ENCODE data around the gene AKR7A3. TPM values are rescaled to one million over a fixed set of nuclear protein-coding genes. Genes with fewer than 3 reads are reported as not detected.

Gene AKR7A3
- total RNA-seq, 2 donors from 2014 or later: 2.6 to 6.7 TPM

DNA sequence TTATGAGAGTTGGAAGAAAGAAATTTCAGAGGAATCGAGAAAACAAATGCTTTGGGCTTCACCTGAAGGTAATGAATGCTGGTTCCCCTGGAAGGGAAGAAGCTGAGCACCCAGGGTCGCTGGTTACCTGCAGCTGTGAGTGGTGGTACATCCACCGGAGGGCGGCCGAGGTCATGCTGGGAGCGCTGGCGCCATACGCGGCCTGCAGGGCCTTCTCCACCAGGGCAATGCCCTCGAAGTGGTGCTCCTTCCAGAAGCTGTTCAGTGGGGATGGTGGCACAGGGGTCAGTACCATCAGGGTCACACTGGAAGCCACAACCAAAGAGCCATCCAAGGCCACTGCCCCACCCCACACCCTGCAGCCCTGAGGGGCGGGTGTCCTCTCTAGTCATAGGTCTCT lies 20.1 kb downstream of the AKR7A3 start:
- H3K36me3 ChIP-seq: no peaks in the 10 kb centered on the region
- TF ChIP-seq, protein P1, sequence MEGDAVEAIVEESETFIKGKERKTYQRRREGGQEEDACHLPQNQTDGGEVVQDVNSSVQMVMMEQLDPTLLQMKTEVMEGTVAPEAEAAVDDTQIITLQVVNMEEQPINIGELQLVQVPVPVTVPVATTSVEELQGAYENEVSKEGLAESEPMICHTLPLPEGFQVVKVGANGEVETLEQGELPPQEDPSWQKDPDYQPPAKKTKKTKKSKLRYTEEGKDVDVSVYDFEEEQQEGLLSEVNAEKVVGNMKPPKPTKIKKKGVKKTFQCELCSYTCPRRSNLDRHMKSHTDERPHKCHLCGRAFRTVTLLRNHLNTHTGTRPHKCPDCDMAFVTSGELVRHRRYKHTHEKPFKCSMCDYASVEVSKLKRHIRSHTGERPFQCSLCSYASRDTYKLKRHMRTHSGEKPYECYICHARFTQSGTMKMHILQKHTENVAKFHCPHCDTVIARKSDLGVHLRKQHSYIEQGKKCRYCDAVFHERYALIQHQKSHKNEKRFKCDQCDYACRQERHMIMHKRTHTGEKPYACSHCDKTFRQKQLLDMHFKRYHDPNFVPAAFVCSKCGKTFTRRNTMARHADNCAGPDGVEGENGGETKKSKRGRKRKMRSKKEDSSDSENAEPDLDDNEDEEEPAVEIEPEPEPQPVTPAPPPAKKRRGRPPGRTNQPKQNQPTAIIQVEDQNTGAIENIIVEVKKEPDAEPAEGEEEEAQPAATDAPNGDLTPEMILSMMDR (IDR thresholded peaks at IDR 0.05): no peak
- no peak overlapping the region for H3K4me3 ChIP-seq
- H3K27me3 ChIP-seq (replicated peaks; ENCODE audit: insufficient read depth): no peaks in the 10 kb centered on the region
- WGBS: 81% methylated on average over 11 of the region's 11 CpGs
- H3K9me3 ChIP-seq: no peaks in the 10 kb centered on the region
- DNase-seq (ENCODE audit: low spot score): no peak
- no peaks in the 10 kb centered on the region for H3K4me1 ChIP-seq (replicated peaks)
- intact Hi-C loops (cut with DNase I): no loop called here
- H3K27ac ChIP-seq: no peak overlapping the region

DNA sequence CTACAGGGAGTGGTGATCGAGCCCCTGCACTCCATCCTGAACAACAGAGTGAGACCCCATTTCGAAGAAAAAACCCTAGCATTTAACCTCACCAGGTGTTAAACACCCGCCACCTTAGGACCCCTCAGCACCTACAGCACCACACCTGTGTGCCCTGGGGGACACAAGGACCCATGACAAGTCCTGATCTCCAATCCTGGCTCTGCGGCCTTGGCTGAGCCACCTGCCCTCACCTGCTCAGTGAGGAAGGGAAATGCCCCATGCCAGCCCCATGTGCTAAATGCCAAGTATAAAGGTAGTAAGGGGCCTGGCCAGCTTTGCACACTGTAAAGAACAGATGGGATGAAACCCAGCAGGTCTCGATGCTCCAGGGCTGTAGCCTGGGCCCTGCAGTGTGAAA lies 25.8 kb downstream of the AKR7A3 start:
- H3K27me3 ChIP-seq (replicated peaks; ENCODE audit: insufficient read depth): no peaks in the 10 kb centered on the region
- H3K4me3 ChIP-seq: no peak overlapping the region
- no peak for TF ChIP-seq POLR2AphosphoS5 (IDR thresholded peaks at IDR 0.05)
- TF ChIP-seq, protein P1 (IDR thresholded peaks at IDR 0.05): no peak
- TF ChIP-seq POLR2A (IDR thresholded peaks at IDR 0.05): no peak
- WGBS: 72% methylated on average over 5 of the region's 5 CpGs
- intact Hi-C loops (cut with DNase I): no loop called here
- peaks cover 3 to 11% of the 10 kb centered on the region in 2 donors for H3K36me3 ChIP-seq
- H3K9me3 ChIP-seq: no peaks in the 10 kb centered on the region
- H3K4me1 ChIP-seq (replicated peaks): no peaks in the 10 kb centered on the region
- H3K27ac ChIP-seq: no peak overlapping the region
- no peak for DNase-seq (ENCODE audit: low spot score)

DNA sequence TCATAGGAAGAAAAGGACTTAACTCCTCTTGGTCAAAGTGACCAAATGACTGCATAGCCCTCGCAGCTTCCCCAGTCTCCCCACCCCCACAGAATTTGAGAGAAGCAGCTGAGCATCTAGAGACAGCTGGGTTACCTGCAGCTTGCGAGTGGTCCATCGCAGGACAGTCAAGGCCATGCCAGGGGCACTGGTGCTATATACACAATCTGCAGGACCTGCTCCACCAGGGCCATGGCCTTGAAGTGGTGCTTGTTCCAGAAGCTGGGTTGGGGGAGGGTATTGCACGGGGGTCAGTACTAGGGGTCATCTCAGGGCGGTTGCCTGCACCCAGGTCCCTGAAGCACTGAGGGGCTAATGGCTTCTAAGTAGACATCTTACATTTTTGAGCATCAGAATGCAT lies 26.5 kb downstream of the AKR7A3 start:
- TF ChIP-seq POLR2AphosphoS5 (IDR thresholded peaks at IDR 0.05): no peak
- Histone ChIP-seq H3K27me3 (replicated peaks; ENCODE audit: insufficient read depth) (no peaks in the 10 kb centered on the region), H3K9me3 (no peaks in the 10 kb centered on the region), H3K4me3 (no peak overlapping the region), H3K27ac (no peak overlapping the region), H3K4me1 (replicated peaks) (no peaks in the 10 kb centered on the region), H3K36me3 (peaks cover 5 to 18% of the 10 kb centered on the region in 2 donors)
- intact Hi-C loops (cut with DNase I): no loop called here
- WGBS: 92% methylated on average over 5 of the region's 5 CpGs
- DNase-seq (ENCODE audit: low spot score): no peak

DNA sequence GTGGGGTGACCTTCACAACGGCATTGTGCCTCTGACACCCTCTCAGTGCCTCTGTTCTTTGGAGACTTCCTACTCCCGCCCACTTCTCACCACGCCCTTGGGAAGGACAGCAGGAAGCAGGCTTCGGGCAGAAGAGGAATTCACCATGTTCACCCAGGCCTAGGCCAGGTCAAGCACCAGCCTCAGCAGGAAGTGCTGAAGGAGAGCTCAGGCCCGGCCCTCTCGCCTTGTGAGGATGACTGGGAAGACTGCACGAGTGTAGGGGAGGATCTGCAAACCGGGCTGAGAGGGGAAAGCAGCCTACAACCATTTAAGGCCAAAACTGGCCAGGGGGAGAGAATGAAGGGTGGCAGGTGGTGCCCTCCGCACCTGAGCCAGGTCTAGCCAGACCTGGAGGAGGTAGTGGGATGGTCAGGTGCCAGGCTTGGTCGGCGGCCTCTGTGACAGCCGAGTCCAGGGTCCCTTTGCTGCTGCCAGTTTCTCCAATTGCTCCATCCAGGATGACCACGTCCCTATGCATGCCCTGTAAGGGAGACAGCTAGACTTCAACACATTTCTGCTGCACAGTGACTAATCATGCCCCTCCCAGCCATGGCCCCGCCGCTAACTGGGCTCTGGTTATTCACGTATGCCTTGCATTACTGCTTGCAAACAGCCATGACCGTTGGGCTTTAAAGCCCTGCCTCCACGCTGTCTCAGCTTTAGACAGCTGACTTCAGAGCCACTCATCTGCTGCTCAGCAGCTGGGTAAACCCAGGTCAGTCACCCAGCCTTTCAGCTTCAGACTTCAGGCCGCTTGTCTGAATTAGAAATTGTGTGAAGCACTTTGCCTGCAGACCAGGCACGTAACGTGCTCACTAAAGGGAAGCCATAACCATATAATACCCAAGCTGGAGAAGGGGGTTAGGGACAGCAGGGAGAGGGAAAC lies 28.1 kb downstream of the AKR7A3 start:
- H3K36me3 ChIP-seq: peaks cover 5 to 22% of the 10 kb centered on the region in 2 donors

DNA sequence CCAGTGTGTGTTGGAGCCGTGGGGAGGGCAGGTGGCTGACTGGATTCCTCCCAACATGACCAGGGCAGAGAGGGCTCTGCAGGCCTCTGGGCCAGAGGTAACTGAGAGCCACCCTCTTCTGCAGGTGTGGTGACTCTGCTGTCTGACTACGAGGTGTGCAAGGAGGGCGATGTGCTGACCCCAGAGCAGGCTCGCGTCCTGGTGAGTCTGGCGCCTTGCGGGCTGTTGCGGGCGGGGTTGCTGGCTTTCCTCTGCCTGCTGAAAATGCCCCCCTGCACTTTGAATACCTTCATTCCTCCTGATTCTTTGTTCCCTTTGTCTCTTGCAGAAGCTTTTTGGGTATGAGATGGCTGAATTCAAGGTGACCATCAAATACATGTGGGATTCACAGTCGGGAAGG lies 30.2 kb downstream of the AKR7A3 start:
- H3K9me3 ChIP-seq: no peaks in the 10 kb centered on the region
- no peaks in the 10 kb centered on the region for H3K27me3 ChIP-seq (replicated peaks; ENCODE audit: insufficient read depth)
- no peak overlapping the region for H3K4me3 ChIP-seq
- intact Hi-C loops (cut with DNase I): no loop called here
- H3K27ac ChIP-seq: no peak overlapping the region
- 92% methylated on average over 10 of the region's 10 CpGs for WGBS
- H3K4me1 ChIP-seq (replicated peaks): no peaks in the 10 kb centered on the region
- no peak for TF ChIP-seq POLR2A (IDR thresholded peaks at IDR 0.05)
- TF ChIP-seq, protein P1 (IDR thresholded peaks at IDR 0.05): no peak
- no peak for TF ChIP-seq POLR2AphosphoS5 (IDR thresholded peaks at IDR 0.05)
- DNase-seq (ENCODE audit: low spot score): no peak
- peaks cover 5 to 22% of the 10 kb centered on the region in 2 donors for H3K36me3 ChIP-seq

More for the DNA sequence above, 28.1 kb downstream of the AKR7A3 start:
- H3K27me3 ChIP-seq (replicated peaks; ENCODE audit: insufficient read depth): no peaks in the 10 kb centered on the region
- H3K4me1 ChIP-seq (replicated peaks): no peaks in the 10 kb centered on the region
- H3K9me3 ChIP-seq: no peaks in the 10 kb centered on the region
- H3K27ac ChIP-seq: no peak overlapping the region
- DNase-seq (ENCODE audit: low spot score): no peak
- WGBS: 76% methylated on average over 21 of the region's 21 CpGs
- TF ChIP-seq POLR2AphosphoS5 (IDR thresholded peaks at IDR 0.05) (no peak), POLR2A (IDR thresholded peaks at IDR 0.05) (no peak)
- TF ChIP-seq, protein P1 (IDR thresholded peaks at IDR 0.05): no peak
- intact Hi-C loops (cut with DNase I): no loop called here
- no peak overlapping the region for H3K4me3 ChIP-seq
